Left kidney (tissue), 2 donors: ENCODE data around the gene TESK1. TPM values are rescaled to one million over a fixed set of nuclear protein-coding genes. Genes with fewer than 3 reads are reported as not detected.
"Not testable (repeated sequence)": the region's sequence is repeated elsewhere in the genome, so short reads cannot be mapped to it uniquely, and the experiment has no call there.

Experiments
- DNase-seq: peaks from one replicate; pipeline ENCODE4 v3.0.0-alpha.2; 2013
- polyA plus RNA-seq: library from polyadenylated mRNA; unstranded; fragments of 120-200 nt; gene quantifications from one replicate; pipeline ENCODE4 v1.2.1, GENCODE V29; 2013; ENCODE audit not compliant: insufficient read length

Gene TESK1
- polyA plus RNA-seq, 1 donor: 39.3 TPM

DNA sequence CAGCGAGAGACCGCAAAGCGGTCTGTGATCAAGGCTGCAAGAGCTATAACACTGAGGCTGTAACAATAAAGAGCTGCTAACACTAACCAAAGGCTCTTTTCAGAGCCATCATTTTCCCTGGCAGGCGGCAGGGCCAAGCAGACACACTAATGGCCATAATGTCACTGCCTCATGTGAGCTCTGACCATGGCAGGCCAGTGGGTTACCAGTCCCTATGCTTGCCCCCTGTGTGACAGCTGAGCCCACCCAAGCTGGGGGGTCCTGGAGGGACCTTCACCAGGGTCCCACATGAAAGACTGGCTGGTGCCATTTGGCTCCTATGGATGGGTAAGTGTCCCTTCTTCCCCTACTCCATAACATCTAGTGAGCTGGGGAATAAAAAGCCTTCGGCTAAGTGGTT, 29.6 kb upstream of the TESK1 start:
- DNase-seq: no peak

GRCh38 chr9:35577486-35577885, 27.6 kb upstream of the TESK1 start:
- DNase-seq: no peak

GRCh38 chr9:35579130-35579529, 25.9 kb upstream of the TESK1 start:
- DNase-seq: no peak

DNA sequence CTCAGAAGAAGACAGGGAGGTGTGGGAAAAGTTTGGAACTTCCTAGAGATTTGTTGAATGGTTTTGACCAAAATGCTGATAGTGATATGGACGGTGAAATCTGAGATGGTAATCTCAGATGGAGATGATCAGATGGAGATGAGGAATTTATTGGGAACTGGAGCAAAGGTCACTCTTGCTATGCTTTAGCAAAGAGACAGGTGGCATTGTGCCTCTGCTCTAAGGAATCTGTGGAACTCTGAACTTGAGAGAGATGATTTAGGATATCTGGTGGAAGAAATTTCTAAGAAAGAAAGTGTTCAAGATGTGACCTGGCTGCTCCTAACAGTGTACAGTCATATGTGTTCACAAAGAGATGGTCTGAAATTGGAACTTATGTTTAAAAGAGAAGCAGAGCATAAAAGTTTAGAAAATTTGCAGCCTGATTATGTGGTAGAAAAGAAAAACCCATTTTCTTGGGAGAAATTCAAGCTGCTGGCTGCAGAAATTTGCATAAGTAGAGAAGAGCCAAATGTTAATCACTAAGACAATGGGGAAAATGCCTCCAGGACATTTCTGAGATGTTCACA, 25.3 kb upstream of the TESK1 start:
- DNase-seq: not testable (repeated sequence)

- not testable (repeated sequence) for DNase-seq
Measured at GRCh38 chr9:35583521-35583920, 21.5 kb upstream of the TESK1 start.

- DNase-seq: not testable (repeated sequence)
Measured at GRCh38 chr9:35584681-35585080, 20.4 kb upstream of the TESK1 start.

GRCh38 chr9:35588506-35588905, 16.6 kb upstream of the TESK1 start:
- not testable (repeated sequence) for DNase-seq

DNA sequence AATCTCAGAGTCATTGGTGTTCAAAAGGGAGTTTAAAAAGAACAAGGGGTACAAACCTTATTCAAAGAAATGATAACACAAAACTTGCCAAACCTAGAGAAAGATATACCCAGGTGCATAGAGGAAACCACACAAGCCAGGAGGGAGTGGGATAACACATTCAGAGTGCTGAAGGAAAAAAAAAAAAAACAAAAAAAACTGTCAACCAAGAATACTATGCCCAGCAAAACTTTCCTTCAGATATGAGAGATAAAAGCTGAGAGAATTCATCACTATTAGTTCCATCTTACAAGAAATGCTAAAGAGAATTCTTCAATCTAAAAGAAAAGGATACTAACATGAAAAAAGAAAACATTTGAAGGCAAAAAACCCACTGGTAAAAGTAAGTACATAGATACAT, 11.5 kb upstream of the TESK1 start:
- DNase-seq: no peak

DNA sequence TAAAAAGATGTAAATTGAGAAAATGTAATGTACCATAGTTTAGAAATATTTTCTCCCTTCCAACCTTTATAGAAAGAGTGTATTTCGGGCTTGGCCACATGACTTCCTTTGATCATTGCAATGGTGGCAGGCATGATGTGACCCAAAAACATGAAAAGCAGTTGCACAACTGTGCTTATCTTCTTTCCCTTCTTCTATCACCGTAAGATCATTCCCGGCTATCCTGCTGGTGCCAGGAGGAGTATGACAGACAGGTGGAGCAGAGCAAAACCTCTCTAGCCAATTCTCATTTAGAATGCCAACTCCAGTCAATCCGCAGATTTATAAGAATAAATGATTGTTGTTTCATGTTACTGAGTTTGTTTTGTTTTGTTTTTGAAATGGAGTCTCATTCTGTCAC, 10.6 kb upstream of the TESK1 start:
- no peak for DNase-seq

DNA sequence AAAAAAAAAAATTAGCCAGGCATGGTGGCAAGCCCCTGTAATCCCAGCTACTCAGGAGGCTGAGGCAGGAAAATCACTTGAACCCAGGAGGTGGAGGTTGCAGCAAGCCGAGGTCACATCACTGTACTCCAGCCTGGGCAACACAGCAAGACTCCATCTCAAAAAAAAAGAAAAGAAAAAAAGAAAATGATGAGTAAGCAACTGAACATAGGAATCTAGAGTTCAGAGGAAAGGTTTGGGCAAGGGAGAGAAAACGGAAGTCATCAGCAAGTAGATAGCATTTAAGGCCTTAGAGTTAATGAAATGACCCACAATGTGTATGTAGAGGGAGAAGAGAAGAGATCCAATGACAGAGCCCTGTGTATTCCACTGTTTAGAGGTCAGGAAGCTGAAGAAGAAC, 8.2 kb upstream of the TESK1 start:
- DNase-seq: not testable (repeated sequence)

- DNase-seq: no peak
Measured at GRCh38 chr9:35598866-35599590, 6.0 kb upstream of the TESK1 start.

- DNase-seq: no peak
Measured at GRCh38 chr9:35599763-35600604, 5.1 kb upstream of the TESK1 start.

DNA sequence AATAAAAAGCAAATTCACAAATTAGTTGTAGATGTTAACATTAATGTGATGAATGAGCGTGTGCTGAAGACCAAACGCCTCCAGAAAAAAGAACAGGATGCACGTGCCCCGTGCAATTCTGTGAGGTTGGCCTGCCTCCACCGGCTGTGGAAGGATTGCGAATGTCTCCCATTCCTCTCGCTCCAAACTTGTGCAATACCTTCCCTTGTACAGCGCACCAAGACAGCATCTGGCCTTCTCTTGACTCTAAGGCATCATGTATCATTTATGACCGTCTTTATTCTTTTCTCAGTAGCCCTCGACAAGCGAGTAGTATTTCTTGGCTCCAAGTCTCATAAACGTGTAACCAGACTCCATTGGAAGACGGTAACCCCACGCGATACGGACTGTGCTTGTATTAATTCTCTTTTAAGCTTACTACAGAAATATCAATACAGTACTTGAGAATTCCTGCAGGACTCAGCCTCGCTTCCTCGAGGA, 1.5 kb upstream of the TESK1 start:
- no peak for DNase-seq

DNA sequence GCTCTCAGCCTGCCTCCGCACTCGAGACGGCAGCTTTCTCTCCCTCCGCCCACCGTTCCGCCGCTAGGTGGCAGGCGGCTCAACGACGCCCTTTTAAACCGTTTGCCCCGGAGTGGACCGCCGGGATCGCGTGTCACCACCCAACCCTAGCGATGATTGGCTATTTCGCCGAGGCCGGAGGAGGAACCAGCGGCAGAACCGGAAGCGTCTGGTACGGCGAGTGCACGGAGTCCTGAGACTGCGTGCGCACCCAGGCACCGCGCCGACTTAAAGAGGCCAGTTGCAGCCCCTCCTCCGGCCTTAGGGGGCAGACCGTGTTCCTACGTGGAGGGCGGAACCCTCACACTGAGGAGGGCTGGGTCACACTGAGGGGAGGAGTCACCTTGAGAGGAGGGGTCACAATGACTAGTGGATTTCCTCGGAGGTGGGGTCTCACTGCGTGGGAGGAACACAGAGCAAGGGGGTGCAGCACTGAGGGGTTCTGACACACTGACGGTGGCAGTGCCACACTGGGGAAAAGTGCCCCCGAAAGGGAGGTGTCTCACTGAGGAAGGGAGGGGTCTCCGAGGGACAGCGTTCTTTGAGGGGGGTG, 980 bp upstream of the TESK1 start:
- peak; percentile 99 for DNase-seq

DNA sequence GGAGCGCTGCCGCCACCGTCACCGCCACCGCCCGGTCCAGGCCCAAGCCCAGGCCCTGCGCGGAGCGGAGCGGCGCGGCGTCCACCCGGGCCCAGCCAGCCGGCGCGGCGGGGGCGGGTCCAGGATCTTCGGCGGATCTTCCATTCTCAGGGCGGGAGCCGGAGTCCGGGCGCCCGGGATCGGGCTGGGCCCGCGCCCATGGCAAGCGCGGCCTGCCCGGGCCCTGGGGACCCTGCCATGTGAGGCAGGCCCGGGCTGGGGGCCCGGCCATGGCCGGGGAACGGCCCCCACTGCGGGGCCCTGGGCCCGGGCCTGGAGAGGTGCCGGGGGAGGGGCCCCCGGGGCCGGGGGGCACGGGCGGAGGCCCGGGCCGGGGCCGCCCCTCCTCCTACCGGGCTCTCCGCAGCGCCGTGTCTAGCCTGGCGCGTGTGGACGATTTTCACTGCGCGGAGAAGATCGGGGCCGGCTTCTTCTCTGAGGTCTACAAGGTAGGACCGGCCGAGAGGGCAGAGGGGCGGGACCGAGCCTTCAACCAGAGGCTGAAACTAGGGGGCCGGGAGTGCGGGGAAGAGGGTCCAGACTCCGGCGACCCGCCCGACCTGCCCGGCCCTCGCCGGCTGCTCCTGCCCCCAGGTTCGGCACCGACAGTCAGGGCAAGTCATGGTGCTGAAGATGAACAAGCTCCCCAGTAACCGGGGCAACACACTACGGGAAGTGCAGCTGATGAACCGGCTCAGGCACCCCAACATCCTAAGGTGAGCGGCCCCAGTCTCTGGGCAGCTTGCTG, 482 bp downstream of the TESK1 start:
- no peak for DNase-seq

DNA sequence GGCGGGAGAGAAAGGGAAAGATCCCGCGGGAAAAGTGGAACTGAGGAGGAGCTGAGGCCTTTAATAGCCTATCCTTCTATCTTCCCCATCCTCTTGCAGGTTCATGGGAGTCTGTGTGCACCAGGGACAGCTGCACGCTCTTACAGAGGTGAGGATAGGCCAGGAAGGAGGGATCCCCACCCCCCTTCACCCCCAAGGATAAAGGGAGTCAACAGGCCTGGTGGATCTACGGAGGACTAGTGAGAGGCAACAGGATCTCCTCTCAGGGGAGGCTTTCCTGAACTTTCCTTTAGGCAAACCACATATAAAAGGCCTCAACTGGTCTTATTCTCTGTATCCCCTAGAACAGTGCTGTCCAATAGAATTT, 1.1 kb downstream of the TESK1 start:
- no peak for DNase-seq

- DNase-seq: no peak
Measured at GRCh38 chr9:35606726-35607125, 1.7 kb downstream of the TESK1 start.

GRCh38 chr9:35608221-35608620, 3.2 kb downstream of the TESK1 start:
- no peak for DNase-seq

DNA sequence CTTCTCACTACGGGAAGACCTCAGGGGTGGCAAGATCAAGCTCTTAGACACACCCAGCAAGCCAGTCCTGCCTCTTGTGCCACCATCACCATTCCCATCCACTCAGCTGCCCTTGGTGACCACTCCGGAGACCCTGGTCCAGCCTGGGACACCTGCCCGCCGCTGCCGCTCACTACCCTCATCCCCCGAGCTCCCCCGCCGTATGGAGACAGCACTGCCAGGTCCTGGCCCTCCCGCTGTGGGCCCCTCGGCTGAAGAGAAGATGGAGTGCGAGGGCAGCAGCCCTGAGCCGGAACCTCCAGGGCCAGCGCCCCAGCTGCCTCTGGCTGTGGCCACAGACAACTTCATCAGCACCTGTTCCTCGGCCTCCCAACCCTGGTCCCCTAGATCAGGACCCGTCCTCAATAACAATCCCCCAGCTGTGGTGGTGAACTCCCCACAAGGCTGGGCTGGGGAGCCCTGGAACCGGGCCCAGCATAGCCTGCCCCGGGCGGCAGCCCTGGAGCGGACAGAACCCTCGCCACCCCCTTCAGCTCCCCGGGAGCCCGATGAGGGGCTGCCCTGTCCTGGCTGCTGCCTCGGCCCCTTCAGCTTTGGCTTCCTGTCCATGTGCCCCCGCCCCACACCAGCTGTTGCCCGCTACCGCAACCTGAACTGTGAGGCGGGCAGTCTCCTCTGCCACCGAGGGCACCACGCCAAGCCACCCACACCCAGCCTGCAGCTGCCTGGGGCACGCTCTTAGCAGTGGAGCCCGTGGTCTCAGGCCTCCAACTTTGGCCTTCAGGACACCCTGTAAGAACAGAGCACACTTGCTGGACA, 4.1 kb downstream of the TESK1 start:
- no peak for DNase-seq

DNA sequence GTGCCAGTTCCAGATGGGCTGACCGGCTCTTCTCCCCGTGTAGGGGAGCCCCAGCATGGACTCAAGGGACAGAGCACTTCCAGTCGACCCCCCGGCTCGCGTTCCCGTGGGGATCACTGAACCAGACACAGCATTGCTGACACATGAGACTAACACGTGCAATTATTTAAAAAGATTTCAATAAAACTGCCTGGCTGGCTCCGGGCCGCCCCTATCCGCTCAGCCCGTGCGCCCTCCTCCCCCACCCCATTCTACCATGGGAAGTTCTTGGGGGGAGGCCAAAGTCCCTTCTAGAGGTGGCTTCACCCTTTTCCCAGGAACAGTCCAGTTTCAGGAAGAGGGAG, 4.7 kb downstream of the TESK1 start:
- no peak for DNase-seq

GRCh38 chr9:35611230-35611797, 6.3 kb downstream of the TESK1 start:
- DNase-seq: no peak
